Neuron (in vitro differentiated cells): ENCODE results near the gene PEAR1.
A peak's percentile ranks its signal among the peaks of the same experiment; 100 is the strongest.

Source experiments
- H2AFZ ChIP-seq: one replicate; pipeline ENCODE4 v1.6.1; 2013; ENCODE audit warnings: low read depth, mild to moderate bottlenecking, inconsistent platforms, low read length, moderate library complexity
- H3K27me3 ChIP-seq: one replicate; pipeline ENCODE4 v1.6.1; 2013; ENCODE audit warnings: low read length; ENCODE audit not compliant: insufficient read depth
- H3K36me3 ChIP-seq: one replicate; pipeline ENCODE4 v1.6.1; 2013; ENCODE audit warnings: low read length; ENCODE audit not compliant: insufficient read depth
- H3K4me1 ChIP-seq: one replicate; pipeline ENCODE4 v1.6.1; 2013; ENCODE audit warnings: low read length; ENCODE audit not compliant: insufficient read depth
- H3K4me3 ChIP-seq: 2 replicates; pipeline ENCODE4 v1.5.1; 2013; ENCODE audit warnings: mild to moderate bottlenecking, low read length, moderate library complexity
- H3K9me3 ChIP-seq: one replicate; pipeline ENCODE4 v1.6.1; 2013; ENCODE audit warnings: low read length

Gene PEAR1

DNA sequence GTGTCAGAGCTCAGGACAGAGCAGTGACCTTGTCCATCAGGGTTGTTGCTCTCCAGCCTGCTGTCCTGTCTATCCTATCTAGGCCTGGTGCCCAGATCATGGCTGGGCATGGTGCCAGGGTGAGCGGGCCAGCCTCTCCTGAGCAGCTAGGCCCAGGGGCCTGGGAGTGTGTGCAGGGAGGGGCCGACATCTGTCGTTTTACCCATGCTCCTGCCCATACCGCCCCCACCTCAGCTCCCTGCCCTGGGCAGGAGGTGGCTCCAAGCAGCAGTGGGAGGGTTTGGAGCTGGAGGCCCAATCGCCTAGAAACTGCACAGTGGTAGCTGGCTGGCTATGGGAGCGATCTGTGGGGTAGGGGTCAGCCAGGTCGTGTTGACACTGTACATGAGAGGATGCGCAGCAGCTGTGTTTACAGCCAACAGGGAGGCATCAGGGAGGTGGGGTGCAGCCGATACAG is 41.1 kb upstream of the PEAR1 start:
- no peaks in the 10 kb centered on the region for H3K36me3 ChIP-seq
- peaks cover 87% of the 10 kb centered on the region for H3K27me3 ChIP-seq
- H2AFZ ChIP-seq: no peak overlapping the region
- H3K4me1 ChIP-seq: no peaks in the 10 kb centered on the region
- no peaks in the 10 kb centered on the region for H3K9me3 ChIP-seq
- H3K4me3 ChIP-seq: no peak overlapping the region

DNA sequence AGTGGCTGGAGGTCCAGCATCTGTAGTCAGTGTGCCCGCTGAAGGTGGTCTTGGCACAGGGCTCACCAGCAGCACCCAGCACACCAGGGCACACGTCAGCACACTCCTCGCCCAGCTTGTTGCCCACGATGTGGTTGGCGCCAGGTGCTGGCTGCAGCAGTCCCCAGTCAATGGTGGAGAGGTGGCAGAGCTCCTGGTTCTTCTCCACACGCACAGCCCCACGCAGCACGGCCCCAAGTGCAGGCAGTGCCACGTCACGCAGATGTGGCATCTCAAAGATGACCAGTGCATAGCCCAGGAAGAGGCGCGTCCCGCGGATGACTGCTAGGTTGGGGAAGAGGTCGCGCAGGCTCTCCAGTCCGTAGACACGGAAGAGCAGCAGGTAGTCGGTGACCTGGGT is 39.8 kb upstream of the PEAR1 start:
- H3K9me3 ChIP-seq: no peaks in the 10 kb centered on the region
- peaks cover 6% of the 10 kb centered on the region for H3K4me1 ChIP-seq
- H3K4me3 ChIP-seq: no peak overlapping the region
- no peak overlapping the region for H2AFZ ChIP-seq
- H3K36me3 ChIP-seq: no peaks in the 10 kb centered on the region
- peaks cover 87% of the 10 kb centered on the region for H3K27me3 ChIP-seq

DNA sequence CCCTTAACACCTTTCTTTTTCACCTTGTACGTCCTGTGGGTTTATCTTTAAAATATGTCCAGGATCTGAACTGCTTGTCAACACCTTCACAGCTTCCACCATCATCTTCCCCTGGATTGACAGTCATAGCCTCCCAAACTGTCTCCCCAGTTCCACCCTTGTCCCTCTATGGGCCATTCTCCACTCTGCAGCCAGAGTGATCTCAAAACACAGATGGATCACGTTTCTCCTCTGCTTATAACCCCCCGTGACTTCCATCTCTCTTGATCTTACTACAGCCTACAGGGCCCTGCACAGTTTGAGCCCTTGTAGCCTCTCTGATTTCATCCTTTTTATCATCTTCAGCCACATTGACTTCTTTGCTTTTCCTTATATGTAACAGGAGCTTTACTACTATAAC is 38.9 kb upstream of the PEAR1 start:
- peaks cover 86% of the 10 kb centered on the region for H3K27me3 ChIP-seq
- peaks cover 15% of the 10 kb centered on the region for H3K4me1 ChIP-seq
- no peak overlapping the region for H2AFZ ChIP-seq
- no peaks in the 10 kb centered on the region for H3K36me3 ChIP-seq
- no peaks in the 10 kb centered on the region for H3K9me3 ChIP-seq
- H3K4me3 ChIP-seq: no peak overlapping the region

DNA sequence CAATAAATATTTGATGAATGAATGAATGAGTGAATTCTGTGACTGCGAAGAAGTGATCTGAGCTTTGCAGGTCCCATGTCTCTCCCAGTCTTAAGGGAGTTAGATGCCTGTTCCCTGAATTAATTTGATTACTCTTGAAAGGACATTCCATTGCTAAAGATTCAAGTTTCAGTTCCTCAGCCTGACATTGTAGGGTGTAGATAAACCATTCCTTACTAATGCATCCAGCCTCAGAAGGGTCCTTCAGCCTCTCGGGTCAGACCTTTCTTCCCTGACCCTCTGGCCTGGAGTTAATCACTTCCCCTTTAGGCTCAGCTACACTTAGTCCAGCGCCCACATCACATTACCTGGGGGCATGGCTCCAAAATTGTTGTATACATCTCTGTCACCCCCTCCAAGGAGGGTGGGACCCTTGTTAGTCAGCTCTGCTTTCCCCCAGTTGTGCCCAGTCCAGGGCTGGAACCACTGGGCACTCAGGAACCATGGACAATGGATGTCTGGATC is 37.2 kb upstream of the PEAR1 start:
- Histone ChIP-seq H3K4me1 (peaks cover 23% of the 10 kb centered on the region), H3K4me3 (no peak overlapping the region), H3K9me3 (no peaks in the 10 kb centered on the region), H3K36me3 (no peaks in the 10 kb centered on the region), H3K27me3 (peaks cover 83% of the 10 kb centered on the region), H2AFZ (no peak overlapping the region)

DNA sequence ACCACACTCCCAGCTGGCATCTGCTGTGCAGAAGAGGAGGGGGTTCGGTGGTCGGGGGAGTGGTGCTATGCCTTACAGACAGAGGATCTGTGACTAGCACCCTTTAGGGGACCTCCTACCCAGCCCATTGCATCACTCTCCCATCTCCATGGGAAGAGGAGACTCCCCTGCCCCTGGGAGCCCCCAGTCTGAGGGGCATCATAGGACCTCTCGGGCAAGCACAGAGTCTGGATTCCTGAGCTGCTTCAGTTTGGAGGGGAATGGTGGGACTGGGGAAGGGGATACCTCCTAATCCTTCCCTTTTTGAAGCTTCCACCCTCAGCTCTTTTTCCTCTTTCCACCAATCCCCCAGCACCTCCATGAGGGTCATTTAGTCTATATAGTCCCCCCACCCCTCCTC is 36.0 kb upstream of the PEAR1 start:
- Histone ChIP-seq H3K4me1 (peaks cover 23% of the 10 kb centered on the region), H3K36me3 (no peaks in the 10 kb centered on the region), H3K27me3 (peaks cover 83% of the 10 kb centered on the region), H2AFZ (no peak overlapping the region), H3K4me3 (no peak overlapping the region), H3K9me3 (no peaks in the 10 kb centered on the region)

DNA sequence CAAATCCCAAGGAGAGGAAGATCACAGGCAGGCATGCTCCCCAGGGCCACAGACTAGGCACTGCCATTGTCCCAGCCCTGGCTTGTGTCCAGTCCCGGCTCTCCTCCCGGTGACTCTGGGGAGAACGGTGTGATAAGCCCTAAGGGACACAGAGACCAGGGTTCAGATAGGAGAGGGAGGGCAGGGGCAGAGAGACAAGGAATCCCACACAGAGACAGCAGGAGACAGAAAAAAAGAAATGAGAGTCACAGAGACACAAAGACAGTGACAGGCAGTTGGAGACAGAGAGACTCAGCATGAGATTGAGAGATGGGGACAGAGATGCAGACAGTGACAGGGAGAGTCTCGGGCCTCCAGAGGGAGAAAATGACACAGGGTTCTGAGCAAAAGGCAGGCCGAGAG is 35.0 kb upstream of the PEAR1 start:
- Histone ChIP-seq H2AFZ (peak overlapping the region; percentile 21), H3K4me1 (peaks cover 28% of the 10 kb centered on the region), H3K9me3 (no peaks in the 10 kb centered on the region), H3K27me3 (peaks cover 83% of the 10 kb centered on the region), H3K4me3 (peak overlapping the region; percentile 3), H3K36me3 (no peaks in the 10 kb centered on the region)

DNA sequence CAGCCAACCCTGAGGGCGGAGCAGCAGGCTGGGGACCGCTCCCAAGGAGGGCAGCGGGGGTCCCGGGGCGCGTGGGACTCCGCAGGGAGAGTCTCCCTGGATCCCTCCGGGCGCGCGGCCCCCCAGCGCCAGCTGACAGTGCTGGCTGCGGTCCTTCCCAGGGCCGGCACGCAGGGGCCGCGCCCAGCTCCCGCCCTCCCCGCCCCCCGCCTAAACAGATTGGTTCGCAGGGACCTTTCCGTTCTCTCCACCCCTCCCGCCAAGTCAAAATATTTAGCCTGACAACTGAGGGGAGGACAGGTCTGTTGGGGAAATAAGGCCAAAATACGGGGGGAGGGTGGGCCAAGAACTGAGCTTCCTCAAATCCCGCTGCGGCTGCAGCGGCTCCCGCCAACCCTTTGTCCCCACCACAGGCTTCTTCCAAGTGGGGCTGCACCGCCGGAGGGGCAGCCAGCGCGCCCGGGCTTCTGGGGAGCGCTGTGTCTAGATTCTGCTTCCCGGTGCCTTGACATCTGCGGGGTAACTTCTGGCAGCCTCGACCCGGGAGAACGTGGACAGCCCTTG is 34.5 kb upstream of the PEAR1 start, which contains the start of gene INSRR:
TSS of gene INSRR (minus strand) at position 159 of the 564 bp plus-strand sequence. CDS start 496 bp downstream, outside the sequence.
- no peaks in the 10 kb centered on the region for H3K36me3 ChIP-seq
- peaks cover 29% of the 10 kb centered on the region for H3K4me1 ChIP-seq
- H3K4me3 ChIP-seq: peak within 1 kb of the TSS; percentile 13
- H3K27me3 ChIP-seq: peaks cover 83% of the 10 kb centered on the region
- H3K9me3 ChIP-seq: no peaks in the 10 kb centered on the region
- peak within 1 kb of the TSS; percentile 21 for H2AFZ ChIP-seq

DNA sequence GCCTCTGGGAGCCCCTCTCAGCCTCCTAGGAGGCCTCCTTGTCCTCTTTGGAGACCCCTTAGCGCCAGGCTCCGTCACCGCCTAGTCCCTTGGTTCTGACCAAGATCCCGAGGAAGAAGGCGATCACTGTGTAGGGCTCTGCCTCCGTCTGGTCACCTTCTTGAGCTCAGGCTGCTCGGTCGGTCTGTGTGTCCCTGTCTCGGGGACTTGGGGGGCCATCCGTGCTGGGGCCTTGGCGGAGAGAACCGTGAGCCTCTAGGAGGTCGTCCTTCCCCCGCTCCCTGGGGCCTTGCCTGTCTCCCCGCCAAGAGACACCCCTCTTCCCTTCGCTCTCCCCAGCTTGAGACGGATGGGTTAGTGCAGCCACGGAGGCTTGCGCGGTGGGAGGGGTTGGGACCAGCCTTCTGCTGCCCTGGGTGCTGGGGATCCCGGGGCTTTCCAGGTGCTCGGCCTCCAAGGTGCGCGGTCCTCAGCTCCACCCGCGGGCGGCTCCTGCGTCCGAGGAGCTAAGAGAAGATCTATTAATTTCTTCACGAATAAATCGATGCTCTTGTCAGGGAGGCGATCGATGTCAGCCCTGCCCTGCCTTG is 33.9 kb upstream of the PEAR1 start:
- H3K4me3 ChIP-seq: peak overlapping the region; percentile 13
- H3K4me1 ChIP-seq: peaks cover 29% of the 10 kb centered on the region
- peaks cover 83% of the 10 kb centered on the region for H3K27me3 ChIP-seq
- no peaks in the 10 kb centered on the region for H3K9me3 ChIP-seq
- H2AFZ ChIP-seq: peak overlapping the region; percentile 21
- no peaks in the 10 kb centered on the region for H3K36me3 ChIP-seq

DNA sequence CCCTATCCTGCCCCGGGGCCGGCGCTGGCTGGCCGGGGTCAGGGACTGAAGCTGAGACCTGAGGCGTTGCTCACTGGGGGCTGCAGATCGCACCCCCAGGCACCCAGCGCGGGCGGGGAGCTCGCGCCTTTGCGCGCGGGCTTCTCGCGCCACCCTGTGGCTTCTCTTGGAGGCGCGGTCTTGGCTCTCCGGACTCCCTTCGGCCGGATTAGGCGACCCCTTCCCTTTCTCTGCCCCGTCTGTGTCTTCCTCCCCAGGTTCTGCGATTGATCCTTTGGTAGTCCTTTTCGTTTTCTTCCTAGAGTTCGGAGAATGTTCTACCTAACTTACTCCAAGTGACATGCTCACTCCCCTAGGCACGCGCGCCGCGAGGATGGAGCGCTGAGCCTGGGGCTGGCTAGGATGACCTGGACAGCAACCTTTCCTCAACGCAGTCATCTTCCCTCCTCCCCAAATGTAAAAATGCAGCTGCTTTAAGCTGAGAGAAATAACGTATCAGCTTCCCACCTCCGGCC is 33.3 kb upstream of the PEAR1 start:
- Histone ChIP-seq H3K4me3 (peak overlapping the region; percentile 13), H3K4me1 (peaks cover 30% of the 10 kb centered on the region), H3K27me3 (peaks cover 85% of the 10 kb centered on the region), H2AFZ (no peak overlapping the region), H3K9me3 (no peaks in the 10 kb centered on the region), H3K36me3 (no peaks in the 10 kb centered on the region)

DNA sequence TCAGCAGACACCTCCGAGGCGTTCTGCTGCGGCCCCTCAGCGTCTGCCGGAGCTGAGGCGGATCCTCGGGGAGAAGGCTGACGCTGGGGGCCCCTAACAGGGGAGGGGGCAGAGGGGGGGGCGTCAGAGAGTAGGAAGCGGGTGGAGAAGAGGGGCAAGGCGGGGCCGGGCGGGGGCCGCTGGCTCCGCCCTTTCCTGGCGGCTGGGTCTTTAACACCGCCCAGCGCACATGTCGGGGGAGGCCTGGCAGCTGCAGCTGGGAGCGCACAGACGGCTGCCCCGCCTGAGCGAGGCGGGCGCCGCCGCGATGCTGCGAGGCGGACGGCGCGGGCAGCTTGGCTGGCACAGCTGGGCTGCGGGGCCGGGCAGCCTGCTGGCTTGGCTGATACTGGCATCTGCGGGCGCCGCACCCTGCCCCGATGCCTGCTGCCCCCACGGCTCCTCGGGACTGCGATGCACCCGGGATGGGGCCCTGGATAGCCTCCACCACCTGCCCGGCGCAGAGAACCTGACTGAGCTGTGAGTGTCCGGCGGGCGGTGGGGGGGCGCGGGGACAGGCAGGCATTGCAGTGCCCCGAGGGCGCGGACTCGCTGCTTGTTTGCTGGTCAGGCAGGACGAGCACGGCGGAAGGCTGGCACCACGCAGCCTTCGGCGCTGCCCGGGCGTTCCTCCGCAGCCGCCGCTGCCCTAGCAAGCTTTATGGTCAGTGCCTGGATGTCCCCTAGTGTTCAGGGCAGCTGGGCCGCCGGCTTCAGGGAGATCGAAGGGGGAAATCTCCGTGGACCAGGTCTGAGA is 32.7 kb upstream of the PEAR1 start, which contains the start of gene NTRK1:
TSS of gene NTRK1 (plus strand) at position 238 of the 796 bp plus-strand sequence. CDS start at position 308, 70 bp downstream.
- H3K4me3 ChIP-seq: peak within 1 kb of the TSS; percentile 13
- H2AFZ ChIP-seq: no peak within 1 kb of the TSS
- H3K27me3 ChIP-seq: peaks cover 91% of the 10 kb centered on the region
- no peaks in the 10 kb centered on the region for H3K9me3 ChIP-seq
- peaks cover 35% of the 10 kb centered on the region for H3K4me1 ChIP-seq
- no peaks in the 10 kb centered on the region for H3K36me3 ChIP-seq

DNA sequence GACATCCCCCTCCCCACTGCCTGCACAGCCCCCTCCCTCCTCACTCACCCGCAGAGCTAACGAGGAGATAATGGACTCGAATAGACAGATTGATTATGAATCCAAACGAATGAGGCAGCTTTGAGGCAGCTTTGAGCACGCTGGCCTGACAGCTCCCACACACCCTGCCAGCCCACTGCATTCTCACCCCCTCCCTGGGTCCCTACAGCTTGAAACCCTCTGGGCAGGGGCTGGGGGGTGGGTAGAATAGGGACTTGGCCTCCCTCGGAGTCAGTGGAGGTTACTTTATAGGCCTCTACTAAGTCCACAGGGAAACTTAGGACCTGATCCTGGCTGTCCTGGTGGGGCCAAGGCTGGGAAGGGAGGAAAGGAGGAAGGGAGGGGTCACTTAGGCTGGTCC is 30.9 kb upstream of the PEAR1 start:
- no peak overlapping the region for H3K4me3 ChIP-seq
- no peak overlapping the region for H2AFZ ChIP-seq
- H3K9me3 ChIP-seq: no peaks in the 10 kb centered on the region
- peaks cover 77% of the 10 kb centered on the region for H3K27me3 ChIP-seq
- H3K4me1 ChIP-seq: peaks cover 45% of the 10 kb centered on the region
- no peaks in the 10 kb centered on the region for H3K36me3 ChIP-seq

DNA sequence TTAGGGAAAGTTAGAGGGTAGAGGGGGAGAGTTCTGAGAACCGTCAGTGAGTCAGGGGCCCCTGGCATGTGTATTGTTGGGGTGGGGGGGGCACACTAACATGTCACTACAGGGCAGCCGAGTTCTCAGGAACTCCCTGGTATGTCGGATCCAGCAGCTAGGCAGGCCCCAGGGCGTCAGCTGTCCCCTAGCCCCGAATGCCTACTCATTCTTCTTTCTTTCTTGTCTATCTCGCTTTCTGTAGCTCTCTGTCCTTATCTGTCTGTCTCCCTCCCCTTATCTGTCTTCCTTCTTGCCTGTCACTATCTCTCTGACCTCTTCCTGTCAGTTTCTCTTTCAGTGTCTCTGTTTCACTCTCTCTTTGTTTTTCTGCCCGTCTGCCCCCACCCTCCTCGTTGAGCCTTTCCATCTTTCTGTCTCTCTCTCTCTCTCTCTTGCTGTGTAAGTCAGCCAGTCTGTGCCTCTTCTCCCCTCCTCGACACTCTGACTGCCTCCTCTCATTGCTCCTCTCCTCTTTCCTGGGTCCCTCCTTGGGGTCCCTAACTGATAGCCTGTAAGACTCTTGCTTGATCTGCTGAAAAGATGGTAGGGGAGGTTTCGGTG is 30.4 kb upstream of the PEAR1 start:
- Histone ChIP-seq H3K4me3 (no peak overlapping the region), H3K9me3 (no peaks in the 10 kb centered on the region), H3K27me3 (peaks cover 72% of the 10 kb centered on the region), H3K4me1 (peaks cover 45% of the 10 kb centered on the region), H3K36me3 (no peaks in the 10 kb centered on the region), H2AFZ (no peak overlapping the region)
